PC-9 (cell line): Measurements from ENCODE around the gene COLGALT1.

ENCODE experiments used
- CTCF ChIP-seq: fragments of 200-600 bp; sonication (generic); conservative IDR thresholded peaks from 2 replicates; pipeline ENCODE4 v1.6.1; 2017; ENCODE audit warnings: mixed run types, antibody characterized with exemption, mild to moderate bottlenecking, moderate library complexity
- EZH2 ChIP-seq: fragments of 200-600 bp; sonication (generic); IDR thresholded peaks from 2 replicates; pipeline ENCODE4 v1.8.0; 2017; ENCODE audit warnings: antibody characterized with exemption, low read depth

- no peak for TF ChIP-seq CTCF
- TF ChIP-seq EZH2 = no peak
Observed at GRCh38 chr19:17570791-17571190, 15.3 kb downstream of the COLGALT1 start.
